ENCODE results near the gene PRODH2. TPM values are rescaled to one million over a fixed set of nuclear protein-coding genes. Genes with fewer than 3 reads are reported as not detected.
"Not testable (repeated sequence)": the region's sequence is repeated elsewhere in the genome, so short reads cannot be mapped to it uniquely, and the experiment has no call there.

The PRODH2 gene
- total RNA-seq, 4 donors from 2014 or later = not detected

GRCh38 chr19:35841961-35842595, 29.4 kb upstream of the PRODH2 start:
- Histone ChIP-seq H3K4me1 (peaks cover 19% of the 10 kb centered on the region), H3K36me3 (no peaks in the 10 kb centered on the region), H3K27ac (no peak overlapping the region), H3K4me3 (no peak overlapping the region), H3K9me3 (peaks cover 4% of the 10 kb centered on the region), H3K27me3 (peaks cover 56% of the 10 kb centered on the region)
- WGBS = 80% methylated on average over 12 of the region's 13 CpGs
- no peak for TF ChIP-seq EP300 (IDR thresholded peaks at IDR 0.05)
- no peak for TF ChIP-seq POLR2AphosphoS5 (IDR thresholded peaks at IDR 0.05)
- TF ChIP-seq POLR2A (IDR thresholded peaks at IDR 0.05) = no peak
- no peak for TF ChIP-seq CTCF (IDR thresholded peaks at IDR 0.05)
- DNase-seq (ENCODE audit: low spot score in 2 of 2) = no peak

GRCh38 chr19:35836096-35836495, 23.5 kb upstream of the PRODH2 start:
- DNase-seq (ENCODE audit: low spot score in 2 of 2); H3K36me3 ChIP-seq; H3K9me3 ChIP-seq; H3K27ac ChIP-seq; H3K4me1 ChIP-seq; H3K4me3 ChIP-seq: not testable (repeated sequence)
- 62% methylated on average over 11 of the region's 11 CpGs for WGBS
- peaks cover 42% of the 10 kb centered on the region for H3K27me3 ChIP-seq

- 48% methylated on average over 7 of the region's 7 CpGs for WGBS
- Histone ChIP-seq H3K4me1 (no peaks in the 10 kb centered on the region), H3K9me3 (peaks cover 2% of the 10 kb centered on the region), H3K4me3 (no peak overlapping the region), H3K27me3 (peaks cover 47% of the 10 kb centered on the region), H3K36me3 (no peaks in the 10 kb centered on the region), H3K27ac (no peak overlapping the region)
- DNase-seq (ENCODE audit: low spot score in 2 of 2) = no peak
- TF ChIP-seq POLR2A (IDR thresholded peaks at IDR 0.05) (no peak), CTCF (IDR thresholded peaks at IDR 0.05) (no peak), POLR2AphosphoS5 (IDR thresholded peaks at IDR 0.05) (no peak), EP300 (IDR thresholded peaks at IDR 0.05) (no peak)
These were observed 21.3 kb upstream of the PRODH2 start for GRCh38 chr19:35833972-35834371.

- TF ChIP-seq EP300 (IDR thresholded peaks at IDR 0.05) (no peak), POLR2AphosphoS5 (IDR thresholded peaks at IDR 0.05) (no peak), POLR2A (IDR thresholded peaks at IDR 0.05) (no peak), CTCF (IDR thresholded peaks at IDR 0.05) (no peak)
- Histone ChIP-seq H3K27ac (no peak overlapping the region), H3K36me3 (no peaks in the 10 kb centered on the region), H3K4me1 (no peaks in the 10 kb centered on the region), H3K27me3 (peaks cover 45% of the 10 kb centered on the region), H3K9me3 (no peaks in the 10 kb centered on the region), H3K4me3 (no peak overlapping the region)
- 75% methylated on average over 4 of the region's 4 CpGs for WGBS
- DNase-seq (ENCODE audit: low spot score in 2 of 2) = no peak
These were observed 19.4 kb upstream of the PRODH2 start for GRCh38 chr19:35832054-35832453.

- 75% methylated on average over 12 of the region's 18 CpGs for WGBS
- no peak overlapping the region for H3K27ac ChIP-seq
- H3K27me3 ChIP-seq = peaks cover 48% of the 10 kb centered on the region
These were observed 18.3 kb upstream of the PRODH2 start for GRCh38 chr19:35830986-35831385.

More at GRCh38 chr19:35830986-35831385, 18.3 kb upstream of the PRODH2 start:
- no peaks in the 10 kb centered on the region for H3K9me3 ChIP-seq
- TF ChIP-seq CTCF (IDR thresholded peaks at IDR 0.05) = no peak
- no peak for TF ChIP-seq POLR2AphosphoS5 (IDR thresholded peaks at IDR 0.05)
- TF ChIP-seq EP300 (IDR thresholded peaks at IDR 0.05) = no peak
- TF ChIP-seq POLR2A (IDR thresholded peaks at IDR 0.05) = no peak
- no peak for DNase-seq (ENCODE audit: low spot score in 2 of 2)
- no peaks in the 10 kb centered on the region for H3K36me3 ChIP-seq
- H3K4me1 ChIP-seq = no peaks in the 10 kb centered on the region
- H3K4me3 ChIP-seq = no peak overlapping the region

All from suprapubic skin (tissue), 4 donors.